SJCRH30 (cell line): ENCODE results near the gene SCUBE1. TPM values are rescaled to one million over a fixed set of nuclear protein-coding genes. Genes with fewer than 3 reads are reported as not detected.

Experiments
- DNase-seq, 2 experiments: peaks; one replicate each; pipeline ENCODE4 v3.0.0-alpha.2; 2015 to 2020
- H3K27ac ChIP-seq: fragments of 250-450 bp; sonication (Bioruptor Pico); 2 replicates; pipeline ENCODE4 v1.5.1; 2020; ENCODE audit warnings: mild to moderate bottlenecking, moderate library complexity
- H3K27me3 ChIP-seq: fragments of 250-450 bp; sonication (Bioruptor Pico); 2 replicates; pipeline ENCODE4 v1.5.1; 2020; ENCODE audit warnings: mild to moderate bottlenecking, moderate library complexity
- H3K36me3 ChIP-seq: fragments of 250-450 bp; sonication (Bioruptor Pico); 2 replicates; pipeline ENCODE4 v1.5.1; 2020; ENCODE audit warnings: mild to moderate bottlenecking, moderate library complexity
- H3K4me1 ChIP-seq: fragments of 250-450 bp; sonication (Bioruptor Pico); 2 replicates; pipeline ENCODE4 v1.5.1; 2020; ENCODE audit warnings: mild to moderate bottlenecking, moderate library complexity
- H3K4me3 ChIP-seq: fragments of 250-450 bp; sonication (Bioruptor Pico); 2 replicates; pipeline ENCODE4 v1.5.1; 2020; ENCODE audit warnings: mild to moderate bottlenecking, moderate library complexity
- H3K9me3 ChIP-seq: fragments of 250-450 bp; sonication (Bioruptor Pico); replicated peaks from 2 replicates; pipeline ENCODE4 v1.5.1; 2020; ENCODE audit warnings: mild to moderate bottlenecking, moderate library complexity
- total RNA-seq: library from RNA; depleted of rRNA; stranded (reverse); fragments of >200 nt; shearing (Covaris generic); gene quantifications from 2 replicates; pipeline ENCODE4 v1.2.3, GENCODE V29; 2014

SCUBE1 gene
- total RNA-seq, 1 experiment from 2014 or later = 13.7 TPM

DNA sequence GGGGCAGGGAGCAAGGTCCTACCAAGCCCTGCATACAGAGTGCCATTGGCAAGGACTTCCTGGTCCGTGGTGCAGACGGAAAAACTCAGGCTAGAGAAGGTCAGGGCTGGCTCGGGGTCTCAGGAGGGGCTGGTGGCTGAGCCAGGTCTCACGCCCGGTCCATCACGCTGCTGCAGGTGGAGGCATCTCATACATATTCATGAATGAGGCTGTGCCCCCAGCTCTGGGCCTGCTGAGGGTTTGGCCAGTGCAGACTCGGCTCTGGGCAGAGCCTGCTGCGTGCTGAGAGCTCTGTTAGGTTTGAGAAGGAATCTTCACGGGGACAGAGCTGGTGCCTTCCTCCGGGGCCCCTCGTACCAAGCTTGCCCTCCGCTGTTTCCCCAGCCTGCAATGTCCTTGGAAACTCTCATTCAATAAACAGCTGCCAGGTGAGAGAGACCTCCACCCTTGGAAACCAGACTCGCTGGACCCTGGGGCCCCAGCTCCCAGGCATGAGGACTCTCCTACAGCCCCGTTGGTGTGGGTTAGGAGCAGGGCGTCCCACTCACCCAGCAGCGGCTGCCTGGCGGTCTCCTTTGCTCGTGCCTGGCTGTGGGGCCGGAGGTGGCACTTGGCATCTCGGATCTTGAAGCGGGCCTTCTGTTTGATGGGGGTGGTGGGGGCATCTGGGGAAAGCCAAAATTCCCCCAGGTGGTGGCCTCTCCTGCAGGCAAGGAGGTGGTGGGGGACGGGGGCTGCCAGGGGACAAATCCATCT lies 122.4 kb downstream of the SCUBE1 start:
- Histone ChIP-seq H3K4me1 (no peaks in the 10 kb centered on the region), H3K27me3 (no peaks in the 10 kb centered on the region), H3K4me3 (no peak overlapping the region), H3K27ac (no peak overlapping the region), H3K9me3 (no peaks in the 10 kb centered on the region), H3K36me3 (no peaks in the 10 kb centered on the region)
- DNase-seq = no peak

DNA sequence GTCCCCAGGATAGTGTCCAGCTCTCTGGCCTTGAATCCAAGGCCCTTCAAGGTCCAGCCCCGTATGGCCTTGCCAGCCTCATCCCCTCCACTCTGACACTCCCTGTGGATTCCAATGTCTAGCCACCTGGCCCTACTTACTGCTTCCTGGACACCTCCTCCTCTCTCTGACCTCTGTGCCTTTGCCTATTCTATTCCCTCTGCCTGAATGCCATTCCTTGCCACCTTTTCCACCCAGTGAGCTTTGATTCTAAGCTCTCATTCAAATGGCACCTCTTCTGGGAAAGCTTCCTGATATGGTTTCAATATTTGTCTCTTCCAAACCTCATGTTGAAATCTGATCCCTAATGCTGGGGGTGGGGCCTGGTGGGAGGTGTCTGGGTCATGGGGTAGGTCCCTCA lies 124.4 kb downstream of the SCUBE1 start:
- DNase-seq = no peak
- H3K4me3 ChIP-seq = no peak overlapping the region
- no peaks in the 10 kb centered on the region for H3K27me3 ChIP-seq

GRCh38 chr22:43217285-43218030 lies 125.7 kb downstream of the SCUBE1 start:
- Histone ChIP-seq H3K9me3 (no peaks in the 10 kb centered on the region), H3K27ac (no peak overlapping the region), H3K27me3 (no peaks in the 10 kb centered on the region), H3K4me3 (no peak overlapping the region), H3K4me1 (no peaks in the 10 kb centered on the region), H3K36me3 (no peaks in the 10 kb centered on the region)
- no peak for DNase-seq

More for the DNA sequence above, 124.4 kb downstream of the SCUBE1 start:
- H3K4me1 ChIP-seq = no peaks in the 10 kb centered on the region
- no peak overlapping the region for H3K27ac ChIP-seq
- no peaks in the 10 kb centered on the region for H3K36me3 ChIP-seq
- H3K9me3 ChIP-seq = no peaks in the 10 kb centered on the region

DNA sequence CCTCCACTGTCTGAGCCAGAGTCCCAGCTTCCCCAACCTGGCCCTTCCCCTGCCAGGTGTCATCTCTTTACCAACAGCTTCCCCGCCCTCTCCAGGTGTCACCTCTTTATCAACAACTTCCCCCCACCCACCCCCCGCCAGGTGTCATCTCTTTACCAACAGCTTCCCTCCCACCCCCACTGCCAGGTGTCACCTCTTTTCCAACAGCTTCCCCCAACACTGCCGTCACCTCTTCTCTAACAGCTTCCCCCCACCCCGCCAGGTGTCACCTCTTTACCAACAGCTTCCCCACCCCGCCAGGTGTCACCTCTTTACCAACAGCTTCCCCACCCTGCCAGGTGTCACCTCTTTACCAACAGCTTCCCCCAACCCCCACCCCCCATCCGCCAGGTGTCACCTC lies 126.4 kb downstream of the SCUBE1 start:
- H3K4me3 ChIP-seq = no peak overlapping the region

DNA sequence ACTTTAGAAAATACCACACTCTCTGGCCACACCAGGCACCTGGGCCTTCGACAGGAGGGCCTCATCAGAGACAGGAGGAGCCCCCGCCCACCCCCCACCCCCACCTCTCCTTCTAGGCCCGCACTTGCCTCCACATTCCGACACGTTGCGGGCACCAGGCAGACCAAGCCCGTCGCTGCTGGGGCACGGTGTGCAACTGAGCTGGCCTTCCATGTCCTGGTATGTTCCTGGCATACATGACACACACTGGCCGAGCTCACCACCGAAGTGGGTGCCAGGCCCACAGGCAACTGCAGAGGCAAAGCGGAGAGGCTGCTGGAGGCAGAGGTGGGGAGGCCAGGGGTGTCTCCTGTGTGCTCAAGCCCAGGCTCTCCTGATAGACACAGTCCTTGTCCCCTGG lies 129.2 kb downstream of the SCUBE1 start:
- Histone ChIP-seq H3K27me3 (no peaks in the 10 kb centered on the region), H3K4me1 (no peaks in the 10 kb centered on the region), H3K27ac (no peak overlapping the region), H3K36me3 (no peaks in the 10 kb centered on the region), H3K4me3 (no peak overlapping the region), H3K9me3 (no peaks in the 10 kb centered on the region)
- DNase-seq = no peak

More for the DNA sequence above, 126.4 kb downstream of the SCUBE1 start:
- no peak for DNase-seq
- no peaks in the 10 kb centered on the region for H3K9me3 ChIP-seq
- H3K36me3 ChIP-seq = no peaks in the 10 kb centered on the region
- H3K27ac ChIP-seq = no peak overlapping the region
- no peaks in the 10 kb centered on the region for H3K4me1 ChIP-seq
- H3K27me3 ChIP-seq = no peaks in the 10 kb centered on the region

DNA sequence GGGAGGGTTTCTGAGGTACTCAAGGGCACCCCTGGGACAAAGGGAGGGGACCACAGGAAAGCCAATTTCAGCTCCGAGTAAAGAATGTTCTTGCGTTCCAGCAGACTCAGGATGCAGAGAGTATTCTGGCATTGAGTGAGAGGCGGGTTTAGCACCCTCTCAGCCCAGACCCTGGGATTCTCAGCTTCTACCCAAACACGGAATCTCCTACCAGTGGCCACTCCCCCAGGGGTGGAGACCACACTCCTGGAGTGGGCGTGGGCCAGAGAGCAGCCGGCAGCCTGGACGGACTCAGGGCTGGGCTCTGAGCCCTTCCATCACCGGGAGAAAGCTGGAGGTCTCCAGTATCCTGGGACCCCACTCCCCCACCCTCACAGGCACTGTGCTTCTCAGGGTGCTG lies 130.1 kb downstream of the SCUBE1 start:
- H3K9me3 ChIP-seq = no peaks in the 10 kb centered on the region
- no peaks in the 10 kb centered on the region for H3K4me1 ChIP-seq
- H3K27ac ChIP-seq = no peak overlapping the region
- DNase-seq = no peak
- H3K4me3 ChIP-seq = no peak overlapping the region
- no peaks in the 10 kb centered on the region for H3K27me3 ChIP-seq
- H3K36me3 ChIP-seq = no peaks in the 10 kb centered on the region

DNA sequence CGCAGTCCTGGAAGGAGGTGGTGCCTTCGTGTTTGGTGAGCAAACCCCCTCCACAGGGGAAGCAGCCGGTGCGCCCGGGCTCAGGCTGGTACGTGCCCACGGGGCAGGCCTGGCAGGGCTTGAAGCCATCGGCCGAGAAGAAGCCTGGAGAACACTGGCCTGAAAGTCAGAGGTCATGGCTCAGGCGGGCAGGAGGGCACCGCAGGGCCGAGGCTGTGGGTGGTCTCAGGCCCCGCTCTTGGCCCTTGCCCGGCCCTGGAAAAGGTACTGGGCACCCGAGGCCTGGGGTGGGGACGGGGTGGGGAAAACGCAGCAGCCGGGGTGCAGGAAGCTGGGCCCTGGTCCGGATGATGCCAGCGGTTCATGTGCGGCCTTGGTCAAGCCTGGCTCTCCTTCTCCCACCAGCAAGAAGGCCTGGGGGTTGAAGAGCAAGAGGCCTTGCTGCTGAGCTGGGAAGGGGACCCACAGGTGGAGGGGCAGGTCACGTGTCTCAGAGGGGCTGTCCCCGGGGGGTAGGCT lies 130.7 kb downstream of the SCUBE1 start:
- H3K4me1 ChIP-seq = no peaks in the 10 kb centered on the region
- H3K27ac ChIP-seq = no peak overlapping the region
- no peaks in the 10 kb centered on the region for H3K9me3 ChIP-seq
- H3K27me3 ChIP-seq = no peaks in the 10 kb centered on the region
- no peak overlapping the region for H3K4me3 ChIP-seq
- no peaks in the 10 kb centered on the region for H3K36me3 ChIP-seq
- no peak for DNase-seq

DNA sequence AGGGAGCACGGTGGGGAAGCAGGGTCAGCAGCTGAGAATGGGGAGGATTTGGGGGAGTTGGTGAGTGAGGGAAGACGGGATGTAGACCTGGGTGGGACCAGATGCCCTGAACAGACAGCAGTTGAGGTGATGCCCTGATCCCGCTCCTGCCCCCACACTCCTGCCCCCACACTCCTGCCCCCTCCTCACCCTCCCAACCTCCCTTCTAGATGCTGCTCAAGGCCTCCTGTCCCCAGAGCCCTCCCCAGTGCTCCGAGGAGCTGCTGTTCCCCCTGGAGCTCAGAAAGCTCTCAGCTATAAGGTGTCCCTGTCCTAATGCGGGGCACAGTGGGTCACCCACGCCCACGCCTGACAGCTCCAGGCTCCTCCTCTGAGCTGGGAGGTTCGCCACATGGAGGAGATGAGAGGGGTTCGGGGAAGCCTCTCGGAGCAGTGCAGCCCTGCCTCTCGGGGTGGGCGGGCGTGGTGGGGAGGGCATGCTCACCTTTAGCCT lies 131.2 kb downstream of the SCUBE1 start:
- H3K4me1 ChIP-seq = no peaks in the 10 kb centered on the region
- H3K4me3 ChIP-seq = no peak overlapping the region
- H3K9me3 ChIP-seq = no peaks in the 10 kb centered on the region
- H3K36me3 ChIP-seq = no peaks in the 10 kb centered on the region
- DNase-seq = no peak
- no peak overlapping the region for H3K27ac ChIP-seq
- no peaks in the 10 kb centered on the region for H3K27me3 ChIP-seq

- H3K27ac ChIP-seq = no peak overlapping the region
- no peaks in the 10 kb centered on the region for H3K27me3 ChIP-seq
- no peak for DNase-seq
- H3K9me3 ChIP-seq = no peaks in the 10 kb centered on the region
- no peak overlapping the region for H3K4me3 ChIP-seq
- no peaks in the 10 kb centered on the region for H3K4me1 ChIP-seq
- no peaks in the 10 kb centered on the region for H3K36me3 ChIP-seq
These were observed 132.3 kb downstream of the SCUBE1 start for GRCh38 chr22:43210631-43211515.

GRCh38 chr22:43209971-43210370 lies 133.2 kb downstream of the SCUBE1 start:
- Histone ChIP-seq H3K27ac (no peak overlapping the region), H3K9me3 (no peaks in the 10 kb centered on the region), H3K4me3 (no peak overlapping the region), H3K4me1 (no peaks in the 10 kb centered on the region), H3K36me3 (no peaks in the 10 kb centered on the region), H3K27me3 (no peaks in the 10 kb centered on the region)
- DNase-seq = no peak

GRCh38 chr22:43209523-43209890 lies 133.7 kb downstream of the SCUBE1 start:
- Histone ChIP-seq H3K36me3 (no peaks in the 10 kb centered on the region), H3K4me3 (no peak overlapping the region), H3K4me1 (no peaks in the 10 kb centered on the region), H3K27ac (no peak overlapping the region), H3K9me3 (no peaks in the 10 kb centered on the region), H3K27me3 (no peaks in the 10 kb centered on the region)
- no peak for DNase-seq

DNA sequence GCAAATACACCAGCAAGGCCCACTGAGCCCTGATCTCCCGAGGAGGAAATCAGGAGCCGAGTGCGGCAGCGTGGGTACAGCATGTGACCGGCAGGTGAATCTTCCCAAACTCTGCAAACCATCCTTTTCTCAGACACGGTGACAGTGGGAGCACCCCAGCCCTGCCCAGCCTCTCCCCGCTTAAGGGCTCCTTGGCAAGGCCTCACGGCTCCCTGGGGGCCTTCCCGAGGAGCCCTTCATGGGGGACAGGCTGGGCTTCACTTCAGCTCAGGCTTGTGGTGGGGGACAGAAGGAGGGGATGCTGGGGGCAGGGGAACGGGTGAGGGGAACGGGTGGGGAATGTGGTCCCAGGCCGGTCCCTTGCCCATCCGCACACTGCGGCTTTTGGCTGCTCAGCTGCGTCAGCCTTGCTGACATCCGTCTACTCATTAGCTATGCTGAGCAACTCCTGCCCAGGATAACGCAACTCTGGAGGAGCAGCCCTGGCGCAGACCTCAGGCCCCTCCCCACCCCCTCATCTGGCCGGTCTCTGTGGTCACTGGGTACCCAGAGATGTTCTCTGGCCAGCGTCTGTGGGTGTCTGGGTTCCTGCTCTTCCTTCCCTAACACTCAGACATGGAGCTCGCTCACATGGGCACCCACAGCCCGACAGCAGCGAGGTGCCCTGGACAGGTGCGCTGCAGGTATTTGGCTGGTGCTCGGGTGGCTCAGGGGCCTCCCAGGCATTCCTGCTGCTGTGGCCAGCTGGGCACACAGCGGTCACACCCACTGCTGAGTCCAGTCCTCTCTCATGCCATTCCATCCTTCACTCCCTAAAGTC lies 134.3 kb downstream of the SCUBE1 start:
- no peak for DNase-seq
- H3K4me3 ChIP-seq = no peak overlapping the region
- H3K4me1 ChIP-seq = no peaks in the 10 kb centered on the region
- H3K27ac ChIP-seq = no peak overlapping the region
- no peaks in the 10 kb centered on the region for H3K36me3 ChIP-seq
- no peaks in the 10 kb centered on the region for H3K27me3 ChIP-seq
- H3K9me3 ChIP-seq = no peaks in the 10 kb centered on the region

GRCh38 chr22:43207849-43208702 lies 135.1 kb downstream of the SCUBE1 start:
- DNase-seq = no peak
- no peaks in the 10 kb centered on the region for H3K36me3 ChIP-seq
- no peaks in the 10 kb centered on the region for H3K4me1 ChIP-seq
- no peaks in the 10 kb centered on the region for H3K27me3 ChIP-seq
- no peak overlapping the region for H3K4me3 ChIP-seq
- H3K9me3 ChIP-seq = no peaks in the 10 kb centered on the region
- no peak overlapping the region for H3K27ac ChIP-seq
